Naive thymus-derived CD8-positive, alpha-beta T cell (primary cell): ENCODE data around the gene ADGRG4. TPM values are rescaled to one million over a fixed set of nuclear protein-coding genes. Genes with fewer than 3 reads are reported as not detected.
A peak's percentile ranks its signal among the peaks of the same experiment; 100 is the strongest.
"Not testable (repeated sequence)": the region's sequence is repeated elsewhere in the genome, so short reads cannot be mapped to it uniquely, and the experiment has no call there.

Experiments
- ATAC-seq, 2 donors: fragments of 150-1000 bp; cut with Tn5 transposase in 1 of 2; sonication (Bioruptor Pico), chemical (Tn5 transposase) in 1 of 2; 1 replicate in 1 of 2; 2 replicates in 1 of 2; pipeline ENCODE4 v1.10.0; 2021; ENCODE audit warnings: mild to moderate bottlenecking in 2 of 2, moderate library complexity in 2 of 2
- POLR2A ChIA-PET: fragments of 350-600 bp; sonication (Branson Sonifier 250); formaldehyde crosslinking; loops from one replicate; lab custom pipeline; 2021; ENCODE audit warnings: antibody characterized with exemption; lab: Charles Lee
- DNase-seq, 10 donors: peaks; one replicate each; pipeline versions ENCODE4 v3.0.0 to v3.0.0-alpha.2; 2020 to 2022
- H3K27ac Mint-ChIP-seq, 10 donors: one replicate each; pipeline ENCODE4 v1.8.0; 2020 to 2022; ENCODE audit warnings: mild to moderate bottlenecking in 10 of 10, mixed read lengths in 10 of 10, moderate library complexity in 4 of 10, inconsistent platforms in 1 of 10
- H3K27me3 Mint-ChIP-seq, 5 donors: one replicate each; pipeline ENCODE4 v1.8.0; 2021 to 2022; ENCODE audit warnings: mixed read lengths in 5 of 5
- H3K36me3 Mint-ChIP-seq, 3 donors: one replicate each; pipeline ENCODE4 v1.8.0; 2020 to 2022; ENCODE audit warnings: mixed read lengths in 3 of 3, mild to moderate bottlenecking in 2 of 3, inconsistent platforms in 1 of 3
- H3K4me1 Mint-ChIP-seq, 4 donors: one replicate each; pipeline ENCODE4 v1.8.0; 2021 to 2022; ENCODE audit warnings: mixed read lengths in 4 of 4
- H3K4me3 Mint-ChIP-seq, 10 donors: one replicate each; pipeline ENCODE4 v1.8.0; 2020 to 2022; ENCODE audit warnings: mild to moderate bottlenecking in 10 of 10, mixed read lengths in 10 of 10, moderate library complexity in 6 of 10, inconsistent platforms in 1 of 10
- H3K9me3 Mint-ChIP-seq, 9 donors: one replicate each; pipeline ENCODE4 v1.8.0; 2020 to 2022; ENCODE audit warnings: mixed read lengths in 9 of 9, mild to moderate bottlenecking in 3 of 9, inconsistent platforms in 1 of 9, moderate library complexity in 1 of 9
- polyA plus RNA-seq, 3 donors: library from polyadenylated mRNA; unstranded; fragments of 300-500 nt; fragmentation: Illumina TruSeq; gene quantifications; one replicate each; pipeline ENCODE4 v1.2.3, GENCODE V29; 2021
- total RNA-seq, 8 experiments: library from RNA in 2 of 8; stranded (reverse) in 2 of 8; gene quantifications; one replicate each; pipeline ENCODE4 v1.2.3 and lab custom pipeline; 2021 to 2026

Gene ADGRG4, protein sequence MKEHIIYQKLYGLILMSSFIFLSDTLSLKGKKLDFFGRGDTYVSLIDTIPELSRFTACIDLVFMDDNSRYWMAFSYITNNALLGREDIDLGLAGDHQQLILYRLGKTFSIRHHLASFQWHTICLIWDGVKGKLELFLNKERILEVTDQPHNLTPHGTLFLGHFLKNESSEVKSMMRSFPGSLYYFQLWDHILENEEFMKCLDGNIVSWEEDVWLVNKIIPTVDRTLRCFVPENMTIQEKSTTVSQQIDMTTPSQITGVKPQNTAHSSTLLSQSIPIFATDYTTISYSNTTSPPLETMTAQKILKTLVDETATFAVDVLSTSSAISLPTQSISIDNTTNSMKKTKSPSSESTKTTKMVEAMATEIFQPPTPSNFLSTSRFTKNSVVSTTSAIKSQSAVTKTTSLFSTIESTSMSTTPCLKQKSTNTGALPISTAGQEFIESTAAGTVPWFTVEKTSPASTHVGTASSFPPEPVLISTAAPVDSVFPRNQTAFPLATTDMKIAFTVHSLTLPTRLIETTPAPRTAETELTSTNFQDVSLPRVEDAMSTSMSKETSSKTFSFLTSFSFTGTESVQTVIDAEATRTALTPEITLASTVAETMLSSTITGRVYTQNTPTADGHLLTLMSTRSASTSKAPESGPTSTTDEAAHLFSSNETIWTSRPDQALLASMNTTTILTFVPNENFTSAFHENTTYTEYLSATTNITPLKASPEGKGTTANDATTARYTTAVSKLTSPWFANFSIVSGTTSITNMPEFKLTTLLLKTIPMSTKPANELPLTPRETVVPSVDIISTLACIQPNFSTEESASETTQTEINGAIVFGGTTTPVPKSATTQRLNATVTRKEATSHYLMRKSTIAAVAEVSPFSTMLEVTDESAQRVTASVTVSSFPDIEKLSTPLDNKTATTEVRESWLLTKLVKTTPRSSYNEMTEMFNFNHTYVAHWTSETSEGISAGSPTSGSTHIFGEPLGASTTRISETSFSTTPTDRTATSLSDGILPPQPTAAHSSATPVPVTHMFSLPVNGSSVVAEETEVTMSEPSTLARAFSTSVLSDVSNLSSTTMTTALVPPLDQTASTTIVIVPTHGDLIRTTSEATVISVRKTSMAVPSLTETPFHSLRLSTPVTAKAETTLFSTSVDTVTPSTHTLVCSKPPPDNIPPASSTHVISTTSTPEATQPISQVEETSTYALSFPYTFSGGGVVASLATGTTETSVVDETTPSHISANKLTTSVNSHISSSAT (N-terminal part only)
- total RNA-seq (not detected), polyA plus RNA-seq (not detected), total RNA-seq (lab: John Stamatoyannopoulos, UW) (0 to 0.08 (median 0) reads per million in 6 experiments)

DNA sequence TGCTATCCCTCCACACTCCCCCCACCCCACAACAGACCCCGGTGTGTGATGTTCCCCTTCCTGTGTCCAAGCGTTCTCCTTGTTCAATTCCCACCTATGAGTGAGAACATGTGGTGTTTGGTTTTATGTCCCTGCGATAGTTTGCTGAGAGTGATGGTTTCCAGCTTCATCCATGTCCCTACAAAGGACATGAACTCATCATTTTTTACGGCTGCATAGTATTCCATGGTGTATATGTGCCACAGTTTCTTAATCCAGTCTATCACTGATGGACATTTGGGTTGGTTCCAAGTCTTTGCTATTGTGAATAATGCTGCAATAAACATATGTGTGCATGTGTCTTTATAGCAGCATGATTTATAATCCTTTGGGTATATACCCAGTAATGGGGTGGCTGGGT, at the start of gene ADGRG4:
TSS of gene ADGRG4 (plus strand) at position 243 of the 400 bp plus-strand sequence. CDS start 7,815 bp downstream, outside the sequence.
- not testable (repeated sequence) for H3K27ac Mint-ChIP-seq

DNA sequence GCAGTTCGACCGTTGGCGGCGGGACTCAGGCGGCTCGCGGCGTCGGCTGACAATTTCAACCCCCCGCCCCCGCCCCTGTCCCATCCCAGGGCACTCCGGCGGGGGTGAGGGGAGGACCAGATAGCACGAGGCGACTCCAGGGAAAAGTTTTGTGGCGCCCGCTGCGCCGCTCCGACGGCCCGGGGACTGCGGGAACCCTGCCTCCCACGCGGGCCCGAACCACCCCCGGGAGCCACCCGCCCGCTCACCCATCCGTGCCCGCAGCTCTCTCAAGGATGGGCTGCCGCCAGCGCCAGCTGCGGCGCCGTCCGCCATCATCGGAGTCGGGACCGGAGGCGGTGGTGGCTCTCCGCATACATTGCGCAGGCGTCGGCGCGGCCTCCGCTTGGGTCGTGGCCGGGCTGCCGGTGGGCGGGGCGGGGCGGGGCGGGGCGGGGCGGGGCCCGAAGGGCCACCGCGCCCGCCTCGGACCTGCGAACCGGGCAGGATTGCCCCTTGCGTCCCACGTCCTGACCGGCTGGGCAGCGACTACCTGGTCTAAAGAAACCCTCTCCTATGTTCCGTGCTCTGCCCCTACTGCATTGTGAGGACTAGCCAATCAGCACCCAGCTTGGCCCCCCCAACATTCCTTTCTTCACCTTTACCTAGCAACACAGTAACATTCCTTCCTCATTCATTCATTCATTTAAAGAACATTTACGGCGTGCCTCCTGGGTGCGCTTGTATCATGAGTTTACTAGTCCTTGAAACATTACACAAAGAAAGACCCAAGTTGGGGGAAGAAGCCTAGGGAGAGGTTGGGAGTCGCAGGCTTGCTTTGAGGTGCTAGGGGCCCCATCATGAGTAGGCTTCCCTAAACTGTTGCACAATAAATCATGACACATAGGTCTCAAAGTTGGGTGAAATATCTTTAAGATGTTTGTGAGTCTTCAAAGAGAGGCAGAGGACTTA, 49.4 kb upstream of the ADGRG4 start, which contains the start of gene MAP7D3:
TSS of gene MAP7D3 (minus strand) at position 360 of the 951 bp plus-strand sequence. CDS start at position 318, 42 bp downstream.
- H3K9me3 Mint-ChIP-seq, result no peaks in the 10 kb centered on the region
- POLR2A ChIA-PET, result no interaction called here

More for the DNA sequence above, at the start of gene ADGRG4:
- H3K27me3 Mint-ChIP-seq, ATAC-seq, H3K9me3 Mint-ChIP-seq, DNase-seq, H3K4me3 Mint-ChIP-seq, H3K4me1 Mint-ChIP-seq, POLR2A ChIA-PET, H3K36me3 Mint-ChIP-seq: not testable (repeated sequence)

DNA sequence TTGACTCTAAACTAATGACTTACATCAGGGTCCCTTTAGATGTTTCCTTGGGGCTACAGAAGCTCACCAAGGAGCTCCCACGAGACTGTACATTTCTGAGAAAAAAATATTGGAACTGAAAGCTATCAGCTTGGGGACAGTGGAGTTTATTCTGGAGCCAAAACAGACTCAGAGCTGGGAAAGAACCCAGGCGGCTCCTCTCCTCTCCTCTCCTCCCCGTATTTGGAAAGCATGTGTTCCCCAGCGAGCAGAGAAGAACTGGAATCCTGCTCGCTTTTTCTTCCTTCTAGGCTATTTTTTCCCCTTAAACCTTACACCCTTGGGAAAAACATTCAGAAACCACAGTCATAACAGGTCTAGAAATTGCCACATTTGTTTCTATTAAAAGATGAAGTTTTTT, 45.2 kb upstream of the ADGRG4 start:
- Mint-ChIP-seq H3K4me3 (no peak overlapping the region), H3K4me1 (peaks cover 6 to 17% (median 14%) of the 10 kb centered on the region in 4 donors), H3K27me3 (no peaks in the 10 kb centered on the region), H3K27ac (no peak overlapping the region), H3K36me3 (no peaks in the 10 kb centered on the region), H3K9me3 (no peaks in the 10 kb centered on the region)
- ATAC-seq, result no peak
- POLR2A ChIA-PET, result no interaction called here
- no peak for DNase-seq

More for the DNA sequence above, 49.4 kb upstream of the ADGRG4 start, which contains the start of gene MAP7D3:
- ATAC-seq (peak; percentile 89 to 94), DNase-seq (peak; percentile 52 to 80 (median 63))
- Mint-ChIP-seq H3K36me3 (peaks cover 0 to 2% (median 0%) of the 10 kb centered on the region in 3 donors), H3K27ac (peak within 1 kb of the TSS; percentile 74 to 94 (median 90)), H3K4me3 (peak within 1 kb of the TSS; percentile 84 to 96 (median 92)), H3K27me3 (no peaks in the 10 kb centered on the region), H3K4me1 (peaks cover 2 to 11% (median 7%) of the 10 kb centered on the region in 4 donors)

DNA sequence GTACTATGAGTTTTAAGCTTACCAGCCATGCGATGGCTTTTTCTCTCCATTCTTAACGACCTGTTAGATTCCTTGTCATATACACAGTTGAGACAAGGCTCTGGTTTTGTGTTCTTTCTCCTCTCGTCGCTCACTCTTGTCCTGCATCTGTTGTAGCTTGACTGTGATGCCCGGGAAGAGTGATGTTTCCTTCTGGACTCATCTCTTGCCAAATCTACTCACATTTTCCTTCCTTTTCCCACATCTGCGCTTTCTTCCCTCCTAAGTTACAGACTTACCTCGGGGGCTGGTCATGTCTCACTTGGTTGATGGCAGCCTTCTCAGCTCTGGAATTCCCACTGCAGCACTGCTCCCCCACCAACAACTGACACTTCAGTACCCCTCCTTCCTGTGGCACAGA, 44.7 kb upstream of the ADGRG4 start:
- H3K4me1 Mint-ChIP-seq, result peaks cover 6 to 17% (median 14%) of the 10 kb centered on the region in 4 donors
- no peak overlapping the region for H3K4me3 Mint-ChIP-seq
- POLR2A ChIA-PET, result no interaction called here
- no peak for DNase-seq
- H3K27me3 Mint-ChIP-seq, result no peaks in the 10 kb centered on the region
- no peak overlapping the region for H3K27ac Mint-ChIP-seq
- ATAC-seq, result no peak
- H3K9me3 Mint-ChIP-seq, result no peaks in the 10 kb centered on the region
- no peaks in the 10 kb centered on the region for H3K36me3 Mint-ChIP-seq

DNA sequence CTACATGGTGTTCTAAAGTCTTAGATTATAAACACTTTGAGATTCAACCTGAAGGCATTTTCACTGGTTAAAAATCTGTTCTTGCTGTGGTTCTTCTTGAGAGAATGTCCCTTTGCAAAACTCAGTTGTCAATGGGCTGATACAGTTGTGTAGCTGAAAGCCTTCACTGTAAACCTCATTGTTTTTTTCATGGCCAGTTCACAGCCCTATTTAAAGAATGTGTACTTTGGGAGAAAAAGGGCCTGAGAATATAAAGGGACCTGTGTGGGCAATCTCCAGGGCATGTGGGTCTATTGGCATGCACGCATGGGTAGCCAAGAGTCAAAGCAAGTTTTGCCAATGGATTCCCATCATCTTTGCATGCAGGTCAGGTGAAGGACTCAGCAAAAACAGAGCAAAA, 41.8 kb upstream of the ADGRG4 start:
- Mint-ChIP-seq H3K27me3 (no peaks in the 10 kb centered on the region), H3K36me3 (no peaks in the 10 kb centered on the region), H3K4me1 (peaks cover 6 to 11% (median 11%) of the 10 kb centered on the region in 4 donors), H3K4me3 (no peak overlapping the region), H3K27ac (peak overlapping the region in 1 of 10 donors; percentile 58), H3K9me3 (no peaks in the 10 kb centered on the region)
- DNase-seq, result no peak
- POLR2A ChIA-PET, result no interaction called here
- ATAC-seq, result no peak

DNA sequence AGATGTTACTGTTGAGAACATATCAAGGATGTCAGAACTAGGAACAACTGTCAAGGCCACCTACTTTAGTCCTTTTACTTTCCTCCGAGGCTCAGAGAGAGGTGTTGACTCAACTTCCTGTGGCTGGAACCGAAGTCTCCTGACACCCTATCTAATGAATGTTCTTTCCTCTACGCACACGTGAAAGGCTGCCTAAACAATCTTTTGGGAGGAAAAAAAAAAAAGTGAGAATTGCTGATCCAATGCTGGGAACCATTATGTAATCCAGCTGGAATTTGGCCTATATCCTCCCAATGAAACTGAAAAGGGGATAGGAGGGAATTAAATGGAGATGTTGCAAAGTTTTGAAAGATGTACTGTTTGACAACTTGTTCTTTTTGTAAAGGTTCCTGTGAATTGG, 41.2 kb upstream of the ADGRG4 start:
- Mint-ChIP-seq H3K27me3 (no peaks in the 10 kb centered on the region), H3K27ac (peak overlapping the region in 1 of 10 donors; percentile 58), H3K36me3 (no peaks in the 10 kb centered on the region), H3K4me1 (peaks cover 6 to 11% (median 11%) of the 10 kb centered on the region in 4 donors), H3K4me3 (no peak overlapping the region), H3K9me3 (no peaks in the 10 kb centered on the region)
- DNase-seq, result no peak
- no peak for ATAC-seq
- POLR2A ChIA-PET, result no interaction called here

DNA sequence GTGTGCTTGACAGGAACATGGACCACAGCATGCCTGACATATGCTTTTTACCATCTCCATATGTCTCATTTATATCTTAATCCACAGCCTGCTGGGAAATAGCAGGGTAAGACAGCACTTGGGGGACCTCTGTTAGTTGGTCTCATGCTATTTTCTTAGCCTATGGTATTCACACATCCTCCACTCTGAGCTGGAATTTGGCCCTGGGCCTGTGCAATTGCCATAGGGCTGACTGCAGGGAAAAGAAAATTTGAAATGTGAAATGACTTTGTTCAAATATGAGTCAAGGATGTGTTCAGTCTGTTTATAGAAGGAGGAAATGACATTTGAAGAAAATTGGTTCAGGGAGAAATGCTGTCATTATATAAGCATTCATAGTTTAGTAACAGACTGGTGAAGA, 40.0 kb upstream of the ADGRG4 start:
- H3K9me3 Mint-ChIP-seq, result no peaks in the 10 kb centered on the region
- ATAC-seq, result no peak
- H3K36me3 Mint-ChIP-seq, result no peaks in the 10 kb centered on the region
- no peak overlapping the region for H3K27ac Mint-ChIP-seq
- POLR2A ChIA-PET, result no interaction called here
- H3K4me1 Mint-ChIP-seq, result peaks cover 6 to 11% (median 11%) of the 10 kb centered on the region in 4 donors
- no peak for DNase-seq
- H3K4me3 Mint-ChIP-seq, result no peak overlapping the region
- no peaks in the 10 kb centered on the region for H3K27me3 Mint-ChIP-seq

DNA sequence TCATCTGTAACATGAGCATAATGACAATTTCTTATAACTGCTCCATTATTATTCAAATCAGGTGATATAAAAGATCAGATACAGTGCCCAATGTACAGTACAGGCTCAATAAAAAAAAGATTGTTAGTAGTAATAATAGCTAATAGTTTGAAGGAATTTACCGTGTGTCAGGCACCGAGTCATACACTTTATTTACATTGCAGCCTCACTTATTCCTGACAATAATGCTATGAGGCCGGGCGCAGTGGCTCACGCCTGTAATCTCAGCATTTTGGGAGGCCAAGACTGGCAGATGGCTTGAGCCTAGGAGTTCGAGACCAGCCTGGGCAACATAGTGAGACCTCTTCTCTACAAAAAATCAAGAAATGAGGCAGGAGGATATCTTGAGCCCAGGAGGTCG, 39.4 kb upstream of the ADGRG4 start:
- Mint-ChIP-seq H3K4me3 (no peak overlapping the region), H3K27ac (no peak overlapping the region), H3K27me3 (no peaks in the 10 kb centered on the region), H3K36me3 (no peaks in the 10 kb centered on the region), H3K4me1 (peaks cover 4 to 11% (median 11%) of the 10 kb centered on the region in 4 donors), H3K9me3 (no peaks in the 10 kb centered on the region)
- DNase-seq (no peak), ATAC-seq (no peak)
- POLR2A ChIA-PET, result no interaction called here

DNA sequence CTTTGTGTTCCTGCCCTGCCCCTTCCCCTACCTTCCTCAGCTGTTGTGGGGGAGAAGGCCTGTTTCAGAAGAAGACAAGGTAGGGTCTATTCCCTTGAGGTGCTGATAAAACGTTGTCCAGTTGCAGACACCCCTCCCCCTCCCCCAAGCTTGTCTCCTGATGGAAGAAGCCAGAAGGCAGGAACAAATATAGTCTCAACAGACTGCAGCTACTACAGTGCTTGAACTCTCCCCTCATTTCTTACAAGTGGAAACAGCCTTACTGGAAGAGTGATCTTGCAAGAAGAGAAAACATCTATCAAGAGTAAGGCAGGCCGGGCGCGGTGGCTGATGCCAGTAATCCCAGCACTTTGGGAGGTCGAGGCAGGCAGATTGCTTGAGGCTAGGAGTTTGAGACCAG, 38.5 kb upstream of the ADGRG4 start:
- no peak overlapping the region for H3K27ac Mint-ChIP-seq
- no peaks in the 10 kb centered on the region for H3K9me3 Mint-ChIP-seq
- no peak overlapping the region for H3K4me3 Mint-ChIP-seq
- no peak for ATAC-seq
- POLR2A ChIA-PET, result no interaction called here
- H3K27me3 Mint-ChIP-seq, result no peaks in the 10 kb centered on the region
- H3K4me1 Mint-ChIP-seq, result peaks cover 4 to 11% (median 11%) of the 10 kb centered on the region in 4 donors
- DNase-seq, result no peak
- H3K36me3 Mint-ChIP-seq, result no peaks in the 10 kb centered on the region

DNA sequence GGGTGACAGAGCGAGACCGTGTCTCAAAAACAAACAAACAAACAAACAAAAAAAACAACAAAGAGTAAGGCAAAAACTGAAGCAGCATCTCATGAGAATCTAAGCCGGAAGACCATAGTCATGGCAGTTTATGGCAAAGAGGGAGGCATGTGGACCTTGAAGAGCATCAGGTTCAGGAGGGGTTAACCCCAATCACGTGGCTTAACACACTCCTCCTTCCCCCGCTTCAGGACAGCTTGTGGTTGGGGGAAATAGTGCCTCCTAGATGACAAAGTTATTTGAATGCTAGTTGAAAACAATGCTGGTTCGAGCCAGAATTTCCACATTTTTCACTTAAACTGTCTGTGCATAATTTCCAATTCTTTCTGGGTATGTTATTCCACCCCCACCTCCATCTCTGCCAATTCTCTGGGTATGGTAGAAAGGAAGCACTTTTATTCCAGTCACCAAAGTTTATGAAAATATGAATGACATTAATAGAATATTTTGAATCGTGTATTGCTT, 37.9 kb upstream of the ADGRG4 start:
- Mint-ChIP-seq H3K9me3 (no peaks in the 10 kb centered on the region), H3K27me3 (no peaks in the 10 kb centered on the region), H3K36me3 (no peaks in the 10 kb centered on the region), H3K4me1 (peaks cover 4 to 11% (median 11%) of the 10 kb centered on the region in 4 donors), H3K4me3 (no peak overlapping the region), H3K27ac (peak overlapping the region in 1 of 10 donors; percentile 67)
- ATAC-seq, result no peak
- no peak for DNase-seq
- POLR2A ChIA-PET, result no interaction called here

DNA sequence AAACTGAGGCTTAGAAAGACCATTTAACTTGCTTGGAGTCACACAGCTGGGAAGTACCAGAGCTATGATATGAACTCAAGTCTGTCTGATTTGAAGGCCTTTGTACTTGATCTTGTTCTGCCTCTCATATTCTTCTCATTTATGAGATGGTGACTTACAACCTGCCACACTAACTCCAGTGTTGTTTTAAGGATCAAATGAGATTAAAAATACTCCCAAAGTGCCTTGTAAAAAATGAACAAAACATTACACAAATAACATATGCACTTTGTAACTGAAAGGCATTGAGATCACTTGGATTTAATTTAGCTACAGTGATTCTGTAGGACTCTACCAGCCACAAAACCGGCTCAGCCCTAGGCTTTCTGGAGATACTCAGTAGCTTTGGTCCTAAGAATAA, 33.9 kb upstream of the ADGRG4 start:
- no peaks in the 10 kb centered on the region for H3K9me3 Mint-ChIP-seq
- ATAC-seq (no peak), DNase-seq (no peak)
- POLR2A ChIA-PET, result no interaction called here
- no peaks in the 10 kb centered on the region for H3K36me3 Mint-ChIP-seq
- H3K27ac Mint-ChIP-seq, result no peak overlapping the region
- no peaks in the 10 kb centered on the region for H3K27me3 Mint-ChIP-seq
- no peak overlapping the region for H3K4me3 Mint-ChIP-seq
- peaks cover 0 to 5% (median 2%) of the 10 kb centered on the region in 4 donors for H3K4me1 Mint-ChIP-seq
